Measurements from ENCODE around the gene ORAI1. TPM values are rescaled to one million over a fixed set of nuclear protein-coding genes. Genes with fewer than 3 reads are reported as not detected.

ORAI1 gene
- total and polyA plus RNA-seq, 2 donors (not counting 3 experiments of a cell fraction or from before 2014, with no cell fraction given): 30.5 to 65.4 TPM

- Histone ChIP-seq H3K27ac (ENCODE audit: insufficient read depth, low read depth, low read length) (no peak overlapping the region), H3K9me3 (replicated peaks; ENCODE audit: control insufficient read depth, insufficient read depth, low read length) (no peaks in the 10 kb centered on the region), H3K4me3 (replicated peaks in 1 of 3; ENCODE audit: insufficient read depth in 1 of 3, low read depth in 1 of 3, low read length in 3 of 3) (no peak overlapping the region), H4K20me1 (replicated peaks; ENCODE audit: control insufficient read depth, extremely low read depth, insufficient read depth, low read length) (no peaks in the 10 kb centered on the region), H3K4me1 (ENCODE audit: control insufficient read depth, extremely low read depth, insufficient read depth, low read length) (peaks cover 2% of the 10 kb centered on the region), H3K4me2 (ENCODE audit: insufficient read depth, low read length) (no peak overlapping the region), H3K9ac (replicated peaks; ENCODE audit: extremely low read depth, insufficient read depth, low read length) (no peak overlapping the region), H3K27me3 (ENCODE audit: control insufficient read depth in 2 of 2, insufficient read depth in 2 of 2, low read length in 2 of 2) (no peaks in the 10 kb centered on the region), H2AFZ (ENCODE audit: low read depth, low read length) (no peak overlapping the region), H3K9me1 (replicated peaks; ENCODE audit: control insufficient read depth, extremely low read depth, insufficient read depth, low read length) (no peaks in the 10 kb centered on the region), H3K79me2 (ENCODE audit: control insufficient read depth, insufficient read depth, low read length) (peaks cover 39% of the 10 kb centered on the region), H3K36me3 (ENCODE audit: control insufficient read depth in 2 of 2, extremely low read depth in 1 of 2, insufficient read depth in 2 of 2, low read length in 2 of 2) (peaks cover 0 to 9% of the 10 kb centered on the region in 2 experiments)
- FAIRE-seq (no peak), DNase-seq (ENCODE audit: low read depth, low spot score) (no peak)
- intact Hi-C loops (cut with micrococcal nuclease): no loop called here
- POLR2A ChIA-PET: interaction anchor here (0.6 kb wide), 1 partner anchor 25 kb away, joined by 3 read pairs; no protein-coding TSS in a partner anchor
- dilution Hi-C loops (cut with MboI; ENCODE audit: extremely low pct_ligation_motif_present, low sequenced_read_pairs): no loop called here
- CTCF ChIA-PET: interaction anchor here (1.0 to 5.5 kb wide), 6 partner anchors 11 to 85 kb away, joined by 3 to 29 read pairs (median 12); partner anchors contain the start of genes MORN3 and ORAI1
- TF ChIP-seq MAX (IDR thresholded peaks at IDR 0.05; ENCODE audit: insufficient read depth, insufficient read length): no peak
- no peak for TF ChIP-seq JUN (IDR thresholded peaks at IDR 0.05; ENCODE audit: borderline replicate concordance, insufficient read depth, insufficient read length, low read depth)
- TF ChIP-seq MYC (IDR thresholded peaks at IDR 0.05; ENCODE audit: low read depth, low read length): no peak
- no peak for TF ChIP-seq POLR2A (IDR thresholded peaks at IDR 0.05; ENCODE audit: low read depth, low read length)
- TF ChIP-seq CTCF (IDR thresholded peaks at IDR 0.05; ENCODE audit: extremely low read depth in 1 of 2, insufficient read depth in 1 of 2, low read depth in 1 of 2, low read length in 2 of 2): no peak
- TF ChIP-seq GATA2 (IDR thresholded peaks at IDR 0.05; ENCODE audit: insufficient read depth, insufficient read length, low read depth, low read length): no peak
- no peak for TF ChIP-seq POLR2AphosphoS5 (IDR thresholded peaks at IDR 0.05; ENCODE audit: insufficient read depth, low read depth, low read length)
- no peak for TF ChIP-seq FOS (IDR thresholded peaks at IDR 0.05; ENCODE audit: borderline replicate concordance, insufficient read depth, low read length)
- TF ChIP-seq EZH2 (IDR thresholded peaks at IDR 0.05; ENCODE audit: borderline replicate concordance, low read depth, low read length, severe bottlenecking): no peak
- BruUV-seq (replicated peaks): no TSS peak
Measured at GRCh38 chr12:121637231-121637914, 11.0 kb downstream of the ORAI1 start.
